Measurements from ENCODE around the gene ASB5.
"Not testable (repeated sequence)": the region's sequence is repeated elsewhere in the genome, so short reads cannot be mapped to it uniquely, and the experiment has no call there.

The ASB5 gene

DNA sequence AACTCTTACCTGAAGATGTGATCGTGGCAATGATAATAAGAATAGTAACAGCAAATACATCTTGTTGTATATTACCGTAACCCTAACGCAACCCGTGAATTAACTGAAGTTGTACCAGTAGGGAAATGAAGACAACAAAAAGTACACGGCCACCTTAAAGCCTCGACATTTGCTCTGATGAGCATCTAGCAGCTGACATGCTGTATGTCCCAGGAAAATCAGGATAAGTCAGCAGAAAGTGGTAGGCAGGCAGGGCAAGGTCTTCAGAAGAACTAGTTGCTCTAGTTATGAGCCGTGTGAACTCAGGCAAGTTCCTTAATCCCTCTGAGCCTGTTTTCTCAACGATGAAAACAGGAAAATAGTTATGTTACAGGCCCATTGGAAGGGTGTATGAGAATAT is 7.7 kb upstream of the ASB5 start:
- no peak for DNase-seq

DNA sequence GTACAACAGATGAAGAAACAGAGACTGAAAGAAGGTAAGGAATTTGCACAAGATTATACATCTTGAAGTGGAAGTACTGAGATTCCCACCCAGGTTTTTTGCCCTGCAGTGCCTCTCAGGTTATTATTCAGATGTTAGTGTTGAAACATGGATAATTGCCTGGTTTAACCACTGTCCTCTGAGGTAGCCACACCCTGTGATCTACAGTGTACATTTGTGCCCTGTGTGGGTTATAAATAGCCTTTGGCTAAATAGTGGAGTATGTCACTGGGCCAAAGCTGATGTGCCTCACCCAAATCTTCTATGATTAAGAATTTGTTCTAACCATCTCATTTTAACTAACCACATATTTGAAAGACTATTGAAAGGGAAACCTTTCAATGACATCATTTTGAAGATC is 5.4 kb upstream of the ASB5 start:
- DNase-seq = no peak

DNA sequence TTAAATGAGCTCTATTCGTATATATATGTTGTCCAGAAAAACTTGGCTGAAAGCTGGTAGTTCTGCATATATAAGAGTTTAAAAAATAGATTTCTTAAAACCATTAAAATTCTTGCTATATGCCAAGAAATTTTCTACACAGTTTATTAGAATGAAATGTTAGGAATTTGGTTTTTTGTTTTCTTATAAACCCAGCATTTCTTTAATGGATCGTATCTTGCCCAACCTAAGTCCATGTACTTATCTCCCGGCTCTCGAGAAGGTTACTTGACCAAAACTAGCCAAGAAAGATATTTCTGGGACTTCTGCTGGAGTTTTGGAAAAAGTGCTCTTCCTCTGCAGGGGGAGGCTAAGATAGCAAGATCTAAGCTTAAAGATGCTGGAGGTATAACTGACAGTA is 4.7 kb upstream of the ASB5 start:
- DNase-seq = no peak

DNA sequence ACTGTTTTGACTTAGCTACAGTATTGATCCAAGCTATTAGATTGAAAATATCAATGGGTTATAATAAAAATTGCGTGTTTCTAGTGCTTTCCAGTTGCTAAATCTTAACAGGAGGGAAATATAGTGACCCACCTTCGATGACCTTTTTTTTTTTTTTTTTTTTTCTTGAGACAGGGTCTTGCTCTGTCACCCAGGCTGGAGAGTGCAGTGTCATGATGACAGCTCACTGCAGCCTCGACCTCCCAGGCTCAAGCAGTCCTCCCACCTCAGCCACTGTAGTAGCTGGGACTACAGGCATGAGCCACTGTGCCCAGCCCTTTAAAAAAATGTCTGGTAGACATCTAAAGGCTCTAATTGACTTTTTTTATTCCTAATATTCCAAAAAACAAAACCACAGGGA is 3.8 kb upstream of the ASB5 start:
- no peak for DNase-seq

DNA sequence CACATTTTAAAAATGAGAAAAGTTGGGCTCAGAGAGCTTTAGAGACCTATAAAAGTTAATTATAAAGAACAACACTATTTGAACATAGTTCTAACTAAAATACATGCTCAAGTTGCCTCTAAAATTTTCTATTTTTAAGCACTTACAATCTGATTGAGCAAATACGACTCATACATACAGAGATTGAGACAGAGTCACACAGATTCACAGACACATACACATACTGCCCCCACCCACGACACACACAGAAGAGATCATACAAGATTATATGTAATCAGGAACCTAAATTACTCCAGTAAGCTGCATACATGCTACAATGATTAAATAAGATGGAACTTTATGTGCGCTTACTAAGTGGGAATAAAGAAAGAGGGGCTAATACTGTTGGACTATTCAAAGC is 2.7 kb upstream of the ASB5 start:
- no peak for DNase-seq

DNA sequence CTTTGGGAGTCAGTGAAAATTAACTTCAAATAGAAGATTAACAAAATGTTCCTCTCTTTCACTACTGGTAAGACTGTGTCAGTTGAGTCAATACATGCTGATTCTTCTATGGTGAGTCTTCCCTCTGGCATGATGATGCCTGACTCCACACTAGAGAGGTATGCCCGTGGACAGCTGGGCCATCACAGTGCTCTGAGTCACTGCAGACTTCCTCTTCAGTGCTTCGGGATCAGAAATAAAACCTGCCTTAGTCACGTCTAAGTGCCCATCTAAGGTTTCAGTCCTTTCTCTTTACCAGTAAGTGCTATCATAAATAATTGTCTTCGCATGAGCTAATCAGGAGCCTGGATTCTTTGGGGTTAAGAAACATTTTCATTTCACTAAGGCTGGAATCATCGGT is 1.6 kb upstream of the ASB5 start:
- no peak for DNase-seq

DNA sequence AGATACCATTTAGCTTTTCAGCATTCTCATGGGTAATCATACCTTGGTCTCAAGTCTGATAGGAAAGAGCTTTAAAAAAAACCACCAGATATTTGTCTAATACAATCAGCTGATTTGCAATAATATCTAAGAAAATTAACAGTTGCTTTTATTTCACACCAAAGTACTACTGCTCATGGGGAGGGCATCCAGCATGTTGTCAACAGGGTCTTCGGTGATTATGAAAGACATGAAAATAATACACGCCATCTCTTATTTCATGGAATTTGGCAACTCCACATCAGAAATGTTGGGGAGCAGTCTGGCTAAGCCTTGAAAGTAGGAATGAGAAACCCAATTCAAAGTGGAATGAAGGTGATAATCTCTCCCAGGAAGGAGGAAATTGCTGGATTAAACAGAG is 3.0 kb downstream of the ASB5 start:
- DNase-seq = no peak

DNA sequence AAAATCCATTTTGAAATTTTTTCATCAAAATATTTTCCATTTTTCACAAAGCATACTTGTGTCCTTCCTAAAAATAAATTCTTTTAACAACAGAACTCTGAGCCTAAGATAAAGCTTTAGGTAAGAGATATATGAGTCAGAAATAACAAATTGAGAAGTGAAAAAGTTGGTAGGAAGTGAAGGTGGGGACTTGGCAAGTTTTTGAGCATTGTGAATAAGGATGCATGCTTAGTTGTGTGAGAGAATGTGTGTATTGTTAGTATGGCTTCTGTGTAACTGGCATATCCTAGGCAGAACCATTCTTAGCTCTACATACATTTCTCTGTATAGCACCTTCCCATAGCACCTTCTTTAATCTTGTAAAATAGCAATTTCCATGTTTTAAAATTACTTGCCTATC is 6.8 kb downstream of the ASB5 start:
- DNase-seq = no peak

DNA sequence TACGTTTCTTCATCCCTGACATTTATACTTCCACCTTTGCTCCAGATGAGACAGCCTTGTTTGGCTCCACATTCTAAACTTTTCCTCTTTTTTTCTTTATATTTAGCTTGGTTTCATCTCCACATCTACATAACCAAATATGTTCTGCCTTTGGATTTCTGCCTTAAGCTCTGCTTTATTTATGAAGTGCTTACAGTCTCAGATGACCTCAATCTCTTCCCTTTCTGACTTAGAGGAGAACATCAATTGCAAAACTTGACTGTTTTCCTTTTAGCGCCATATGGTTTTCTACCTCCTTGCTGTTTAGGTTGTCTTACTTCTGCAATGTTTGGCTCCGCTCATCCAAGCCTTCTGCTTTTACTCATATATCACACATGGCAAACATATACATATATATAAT is 7.5 kb downstream of the ASB5 start:
- no peak for DNase-seq

DNA sequence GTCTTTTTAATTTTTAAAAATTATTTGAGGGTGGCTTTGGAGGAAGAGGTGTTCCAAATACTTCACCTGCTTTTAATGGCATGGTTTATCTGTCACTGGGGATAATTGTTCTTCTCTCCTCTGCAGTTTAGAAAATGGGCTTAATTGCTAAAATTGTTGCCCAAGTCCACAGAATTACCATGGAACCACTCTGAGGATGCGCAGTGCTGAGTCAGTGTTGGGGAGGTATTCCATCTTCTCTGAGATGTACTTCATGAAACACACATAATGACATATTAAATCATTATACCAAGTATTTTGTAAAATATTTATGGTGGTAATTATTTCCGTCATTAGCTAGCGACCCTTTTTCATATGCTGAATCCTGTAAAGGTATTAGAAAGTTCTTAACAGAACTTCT is 8.0 kb downstream of the ASB5 start:
- DNase-seq = no peak

DNA sequence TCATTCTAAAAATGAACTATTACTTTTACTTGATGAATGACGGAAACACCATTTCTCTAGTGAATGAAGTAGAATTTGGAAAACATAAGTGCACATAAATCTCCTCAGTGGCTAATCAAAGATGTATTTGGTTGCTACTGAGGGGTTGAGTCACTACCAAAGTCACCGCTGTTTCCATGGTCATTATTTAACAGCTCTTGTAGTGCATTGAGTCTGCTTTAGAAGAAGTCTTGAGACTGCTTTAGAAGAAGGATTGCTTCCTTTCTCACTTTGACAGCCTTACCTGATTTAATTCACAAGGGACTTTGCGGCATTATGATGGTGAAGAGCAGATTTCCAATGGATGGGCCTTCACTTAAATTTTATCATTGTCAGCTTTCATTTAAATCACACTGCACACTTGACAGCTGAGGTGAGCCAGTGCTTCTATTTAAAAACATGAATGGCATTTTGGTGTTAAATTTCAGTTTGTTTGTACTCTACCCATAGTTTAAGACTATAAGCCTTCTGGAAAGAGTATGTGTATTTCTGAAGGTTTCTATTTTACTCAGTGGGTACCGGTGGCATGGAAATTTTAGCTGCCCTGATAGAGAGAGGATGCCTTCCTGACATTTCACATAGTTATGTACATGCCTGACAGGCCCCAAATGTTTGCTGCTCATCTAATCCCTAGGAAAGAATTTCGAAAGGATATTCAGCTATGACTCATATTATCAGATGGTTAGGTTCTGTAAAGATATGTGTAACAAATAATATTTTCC is 9.5 kb downstream of the ASB5 start:
- no peak for DNase-seq

DNA sequence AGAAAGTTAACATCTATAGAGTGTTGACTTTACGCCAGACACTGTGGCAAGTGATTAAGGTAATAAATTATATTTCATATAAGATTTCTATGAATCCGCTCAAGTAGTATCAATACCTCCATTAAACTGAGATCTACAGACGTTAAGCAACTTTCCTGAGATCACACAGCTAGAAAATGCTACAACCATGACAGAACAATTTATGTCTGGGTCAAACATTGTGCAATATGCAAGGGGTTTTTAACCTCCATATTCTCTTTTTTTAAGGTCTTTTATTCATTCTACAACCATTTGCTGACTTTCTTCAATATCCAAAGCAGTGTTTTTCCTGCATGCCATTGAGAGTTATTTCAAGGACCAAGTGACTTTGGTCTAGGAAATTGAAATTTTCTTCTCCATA is 10.9 kb downstream of the ASB5 start:
- no peak for DNase-seq

DNA sequence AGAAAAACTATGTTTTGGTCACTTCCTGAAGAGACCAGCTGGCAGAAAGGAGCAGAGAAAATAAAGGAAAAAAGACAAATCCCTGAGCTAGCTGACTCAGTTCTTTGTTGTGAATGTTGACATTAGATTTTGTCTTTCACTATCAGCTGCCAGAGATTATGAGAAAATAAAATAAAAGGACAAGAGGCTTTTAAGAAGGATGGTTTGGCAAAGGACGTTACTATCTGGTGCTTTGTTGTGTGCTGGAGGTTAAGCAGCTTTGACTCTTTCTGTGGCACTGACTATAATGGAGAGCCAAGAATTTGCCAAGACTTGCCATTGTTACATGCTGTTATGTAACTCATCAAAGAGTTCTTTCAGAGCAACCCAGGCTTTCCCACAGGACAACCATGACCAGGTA is 12.1 kb downstream of the ASB5 start:
- DNase-seq = no peak

DNA sequence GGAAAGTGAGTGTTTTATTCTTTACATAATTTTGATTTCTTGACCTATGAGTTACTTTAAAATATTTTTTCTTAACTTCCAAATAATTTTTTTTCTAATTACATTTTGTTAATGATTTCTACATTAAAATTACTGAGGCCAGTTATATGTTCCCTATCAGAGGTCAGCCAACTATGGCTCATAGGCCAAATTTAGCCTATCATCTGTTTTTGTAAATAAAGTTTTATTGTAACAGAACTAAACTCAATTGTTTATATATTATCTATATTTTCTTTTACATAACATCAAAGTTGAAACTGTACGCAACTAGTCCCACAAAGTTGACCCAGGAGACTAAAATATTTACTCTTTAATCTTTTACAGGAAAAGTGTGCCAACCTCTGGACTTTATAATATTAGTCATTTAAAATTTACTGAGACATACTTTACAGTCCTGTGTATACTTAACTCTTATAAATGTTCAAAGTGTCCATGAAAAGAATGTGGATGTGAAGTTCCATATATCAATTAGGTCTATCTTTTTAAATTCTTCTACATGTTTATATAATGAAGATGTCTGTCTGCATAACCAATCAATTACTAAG is 26.2 kb downstream of the ASB5 start:
- DNase-seq = no peak

DNA sequence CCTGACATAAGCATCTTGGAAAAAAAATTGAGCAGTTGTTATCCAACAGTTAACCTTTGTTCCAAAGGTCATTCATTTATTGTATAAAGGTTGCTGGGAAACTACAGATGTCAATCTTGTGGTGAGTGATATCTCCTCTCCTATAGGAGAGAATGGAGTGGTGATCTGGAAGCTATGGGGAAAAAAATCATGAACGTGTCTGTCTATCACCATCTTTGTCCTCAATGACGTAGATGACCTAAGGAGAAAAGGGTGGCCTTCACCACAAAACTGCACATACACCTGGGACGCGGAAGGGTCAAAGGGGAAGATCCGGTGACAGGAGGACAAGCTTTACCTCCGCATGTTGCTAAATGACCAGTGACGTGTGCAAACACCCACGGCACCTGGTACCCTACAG is 27.3 kb downstream of the ASB5 start:
- DNase-seq = no peak

DNA sequence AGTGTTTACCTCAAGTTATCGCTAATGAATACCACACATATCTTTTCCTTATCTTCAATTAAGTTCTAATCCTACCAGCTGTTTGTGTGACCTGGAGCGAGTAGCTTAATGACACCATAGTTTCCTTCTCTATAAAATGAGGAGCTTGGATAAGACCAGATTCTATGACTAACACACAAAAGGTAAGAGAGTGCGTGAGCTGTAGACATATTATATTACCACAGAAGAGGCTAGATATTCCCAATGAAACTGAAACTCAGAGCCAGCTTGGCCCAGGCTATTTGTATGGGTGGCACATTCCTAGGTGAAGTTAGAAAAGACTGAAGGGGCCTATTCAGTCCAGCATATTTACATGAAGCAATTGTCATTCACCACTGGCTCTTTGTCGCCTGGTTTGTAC is 30.2 kb downstream of the ASB5 start:
- DNase-seq = no peak

DNA sequence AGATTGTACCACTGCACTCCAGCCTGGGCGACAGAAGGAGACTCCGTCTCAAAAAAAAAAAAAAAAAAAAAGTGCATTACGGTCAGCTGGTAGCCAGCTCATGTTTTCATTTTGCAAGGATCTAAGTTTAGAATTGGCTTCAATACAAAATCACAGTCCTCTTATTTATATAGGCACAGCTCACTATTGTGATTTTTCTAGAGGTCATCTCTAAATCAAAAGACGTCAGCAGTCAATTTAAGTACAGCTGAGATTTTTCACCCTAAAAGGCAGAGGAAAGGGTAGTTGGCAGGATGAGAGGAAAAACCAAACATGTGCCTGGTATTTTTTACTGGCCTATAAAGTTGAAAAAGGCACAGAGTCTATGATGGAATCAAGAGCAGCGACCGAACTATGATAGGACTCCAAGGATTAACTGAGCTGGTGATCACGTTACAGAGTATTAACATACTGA is 30.8 kb downstream of the ASB5 start:
- no peak for DNase-seq

DNA sequence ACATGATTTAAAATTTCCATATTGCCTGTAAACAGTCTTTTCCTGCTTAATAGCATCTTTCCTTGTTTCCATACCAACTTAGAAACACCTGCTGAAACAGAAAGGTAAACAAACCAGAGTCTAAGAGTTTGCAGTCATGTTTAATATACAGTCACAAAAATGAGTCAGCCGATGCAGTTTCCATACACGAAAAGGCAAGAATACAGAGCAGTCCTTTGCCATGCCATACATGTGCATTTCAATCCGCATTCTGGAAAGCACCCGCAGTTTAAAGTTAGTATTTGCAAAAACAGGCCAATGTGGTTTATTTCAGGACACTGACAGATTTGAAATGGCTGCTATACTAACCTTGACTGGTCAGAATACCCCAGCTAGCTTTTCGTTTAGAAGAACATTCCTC is 32.1 kb downstream of the ASB5 start:
- DNase-seq = no peak

DNA sequence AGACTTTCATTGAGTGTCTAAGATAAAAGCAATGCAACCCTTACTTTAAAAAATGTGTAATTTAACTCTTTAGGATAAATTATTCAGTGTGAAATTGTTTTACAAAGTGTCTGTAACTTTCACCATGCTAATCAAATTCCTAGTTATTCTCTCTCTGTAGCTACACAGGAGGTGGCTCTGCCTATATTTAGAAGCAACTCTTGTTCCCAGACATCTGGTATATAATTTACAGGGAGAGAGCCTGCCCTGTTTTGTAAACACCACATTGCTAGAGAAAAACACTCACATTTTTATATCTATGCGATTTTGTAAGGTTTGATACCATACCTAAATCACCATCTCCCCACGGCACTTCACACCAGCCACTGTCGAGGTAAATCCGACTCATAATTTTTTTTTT is 38.2 kb downstream of the ASB5 start:
- DNase-seq = no peak

DNA sequence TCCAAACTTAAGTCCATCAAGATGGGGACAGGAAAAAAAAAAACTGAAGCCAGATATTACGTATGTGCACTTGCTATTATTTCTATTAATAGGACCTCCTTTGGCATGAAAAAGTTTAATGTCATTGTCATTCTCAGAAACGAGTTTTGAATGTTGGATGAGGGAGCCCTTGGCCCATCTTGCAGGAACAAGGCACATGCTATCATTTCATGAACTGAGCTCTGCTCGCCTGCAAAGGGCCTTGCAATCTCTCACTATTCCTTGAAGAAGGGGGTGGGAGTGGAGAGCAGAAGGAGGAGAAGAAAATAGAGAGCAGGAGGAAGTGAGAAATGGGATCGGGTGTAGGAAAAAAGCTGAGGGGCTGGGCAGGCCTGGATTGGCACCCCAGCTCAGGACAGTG is 39.4 kb downstream of the ASB5 start:
- DNase-seq = no peak

DNA sequence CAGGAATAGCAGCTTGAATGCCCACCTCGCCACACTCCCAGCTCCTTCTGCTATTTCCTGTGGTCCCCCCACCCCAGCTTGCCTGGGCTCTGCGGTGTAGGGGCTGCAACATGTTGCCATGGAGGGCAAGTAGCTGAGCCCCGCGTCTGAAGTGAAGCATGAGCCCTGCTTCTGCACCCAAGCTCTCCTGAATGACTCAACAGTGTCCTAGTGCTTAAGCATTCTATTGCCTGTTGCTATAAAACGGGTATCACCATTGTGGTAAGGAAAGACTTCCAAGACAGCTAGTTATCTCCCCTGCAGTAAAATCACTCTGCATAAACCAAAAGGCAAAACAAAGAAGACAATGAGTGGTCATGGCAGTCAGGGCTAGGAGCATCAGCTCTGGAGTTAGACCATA is 42.3 kb downstream of the ASB5 start:
- DNase-seq = no peak

DNA sequence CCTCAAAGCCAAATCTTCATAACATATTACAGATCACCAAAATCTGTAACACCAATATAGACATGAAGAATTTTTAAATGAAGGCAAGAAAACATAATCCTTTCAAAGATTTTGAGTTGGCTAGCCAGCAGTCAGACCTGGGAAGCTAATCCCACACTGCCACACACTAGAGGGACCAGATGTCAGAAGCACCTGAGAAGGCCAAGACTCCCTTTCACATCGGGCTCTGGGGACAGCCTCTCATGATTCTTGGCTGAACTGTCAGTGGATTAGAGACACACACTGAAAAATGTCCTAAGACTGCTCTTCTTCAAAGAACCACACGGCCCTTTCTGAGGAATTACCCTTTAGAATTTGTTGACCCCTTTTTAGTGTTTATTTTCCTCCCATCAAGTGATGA is 45.5 kb downstream of the ASB5 start:
- DNase-seq = no peak

DNA sequence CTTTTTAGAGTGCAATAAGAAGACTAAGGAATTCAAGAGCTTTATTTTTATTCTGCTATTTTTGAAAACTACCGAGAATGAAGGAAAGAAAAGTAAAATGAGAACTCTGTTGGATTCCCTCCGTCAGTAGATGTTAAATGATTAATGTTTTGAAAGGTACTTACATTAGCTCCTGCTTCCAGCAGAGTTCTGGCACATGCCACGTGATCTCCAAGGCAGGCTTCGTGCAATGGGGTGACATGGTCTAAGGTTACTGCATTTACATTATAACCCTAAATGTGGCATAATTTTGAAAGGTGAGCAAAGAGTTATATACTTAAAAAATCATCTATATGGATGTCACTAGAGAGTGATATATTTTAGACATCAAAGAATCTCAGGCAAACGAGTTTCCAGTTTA is 46.9 kb downstream of the ASB5 start:
- no peak for DNase-seq

DNA sequence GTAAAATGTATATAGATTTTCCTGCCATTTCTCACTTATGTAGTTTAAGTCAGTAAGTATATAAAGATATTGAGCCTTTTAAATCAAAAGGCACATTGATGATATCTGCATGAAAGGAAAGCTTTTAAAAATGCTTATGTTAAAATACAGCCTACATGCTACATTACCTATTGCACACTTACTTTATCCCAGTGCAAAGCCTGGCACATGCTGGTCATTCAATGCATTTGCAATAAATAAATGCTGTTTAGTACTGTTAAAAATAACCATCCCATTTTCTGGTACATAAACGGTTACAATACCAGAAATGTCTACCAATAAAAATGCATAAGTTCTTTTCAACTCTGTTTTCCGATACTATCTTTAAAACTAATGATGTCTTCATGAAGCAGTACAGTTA is 51.5 kb downstream of the ASB5 start:
- no peak for DNase-seq

DNA sequence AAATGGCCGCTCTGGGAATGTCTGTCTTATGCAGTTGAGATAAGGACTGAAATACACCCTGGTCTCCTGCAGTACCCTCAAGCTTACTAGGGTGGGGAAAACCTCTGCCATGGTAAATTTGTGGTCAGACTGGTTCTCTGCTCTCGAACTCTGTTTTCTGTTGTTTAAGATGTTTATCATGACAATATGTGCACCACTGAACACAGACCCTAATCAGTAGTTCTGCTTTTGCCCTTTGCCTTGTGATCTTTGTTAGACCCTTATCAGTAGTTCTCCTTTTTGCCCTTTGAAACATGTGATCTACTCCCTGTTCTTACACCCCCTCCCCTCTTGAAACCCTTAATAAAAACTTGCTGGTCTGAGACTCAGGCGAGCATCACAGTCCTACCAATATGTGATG is 56.7 kb downstream of the ASB5 start:
- DNase-seq = not testable (repeated sequence)
